Left renal pelvis (tissue), 4 donors: ENCODE measurements around the gene ZSCAN21. TPM values are rescaled to one million over a fixed set of nuclear protein-coding genes. Genes with fewer than 3 reads are reported as not detected.

Source experiments
- DNase-seq, 4 donors: peaks; one replicate each; pipeline ENCODE4 v3.0.0-alpha.2; 2013; ENCODE audit warnings: low read depth in 4 of 4, low spot score in 3 of 4
- polyA plus RNA-seq, 4 donors: library from polyadenylated mRNA; unstranded; fragments of 120-200 nt; gene quantifications; one replicate each; pipeline ENCODE4 v1.2.1, GENCODE V29; 2013; ENCODE audit not compliant: insufficient read length in 4 of 4

ZSCAN21 gene
- polyA plus RNA-seq, 4 donors = 18.1 to 22.8 (median 20.9) TPM

- no peak for DNase-seq
These were observed 22.9 kb downstream of the ZSCAN21 start for GRCh38 chr7:100072462-100072861.

- no peak for DNase-seq
These were observed 25.3 kb downstream of the ZSCAN21 start for GRCh38 chr7:100074841-100075240.

DNA sequence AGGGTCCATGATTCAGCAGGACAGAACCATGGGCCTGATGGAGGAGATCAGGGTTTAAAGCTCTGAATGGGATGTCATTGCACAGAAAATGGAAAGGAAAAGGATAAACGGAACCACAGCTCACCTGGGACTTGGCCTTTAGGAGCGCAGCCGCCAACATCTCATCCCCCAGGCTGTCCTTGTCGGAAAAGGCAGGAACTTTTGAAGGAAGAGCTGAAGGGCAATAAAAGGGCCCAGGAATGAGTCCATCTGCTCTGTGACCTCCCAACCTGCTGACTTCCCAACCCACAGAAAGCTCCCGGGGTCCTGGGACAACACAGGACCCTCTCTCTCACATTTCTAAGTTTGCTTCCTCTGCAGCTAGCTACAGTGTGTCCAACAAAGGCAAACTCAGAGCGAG lies 25.8 kb downstream of the ZSCAN21 start:
- no peak for DNase-seq

DNA sequence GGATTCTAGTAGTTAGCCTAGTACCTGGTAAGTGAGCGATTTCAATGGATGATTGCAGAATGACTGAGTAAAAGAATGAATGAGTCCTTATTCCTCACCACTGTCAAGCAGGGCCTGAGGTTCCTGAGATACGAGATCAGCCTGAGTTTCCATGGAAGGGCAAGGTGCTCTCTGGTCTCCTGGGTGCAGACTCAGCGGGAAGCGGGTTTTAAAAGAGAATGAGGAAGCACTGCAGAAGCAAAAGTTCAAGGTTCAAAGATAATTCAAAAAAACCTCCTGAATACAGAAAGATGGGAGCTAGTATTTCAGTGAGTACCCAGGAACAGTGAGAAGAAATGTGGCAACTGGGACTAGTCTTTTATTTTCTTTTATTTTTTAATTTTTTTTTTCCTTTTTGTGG lies 27.6 kb downstream of the ZSCAN21 start:
- DNase-seq = no peak

- DNase-seq = no peak
These were observed 29.5 kb downstream of the ZSCAN21 start for GRCh38 chr7:100079024-100079560.

GRCh38 chr7:100080907-100081534 lies 31.4 kb downstream of the ZSCAN21 start:
- no peak for DNase-seq

DNA sequence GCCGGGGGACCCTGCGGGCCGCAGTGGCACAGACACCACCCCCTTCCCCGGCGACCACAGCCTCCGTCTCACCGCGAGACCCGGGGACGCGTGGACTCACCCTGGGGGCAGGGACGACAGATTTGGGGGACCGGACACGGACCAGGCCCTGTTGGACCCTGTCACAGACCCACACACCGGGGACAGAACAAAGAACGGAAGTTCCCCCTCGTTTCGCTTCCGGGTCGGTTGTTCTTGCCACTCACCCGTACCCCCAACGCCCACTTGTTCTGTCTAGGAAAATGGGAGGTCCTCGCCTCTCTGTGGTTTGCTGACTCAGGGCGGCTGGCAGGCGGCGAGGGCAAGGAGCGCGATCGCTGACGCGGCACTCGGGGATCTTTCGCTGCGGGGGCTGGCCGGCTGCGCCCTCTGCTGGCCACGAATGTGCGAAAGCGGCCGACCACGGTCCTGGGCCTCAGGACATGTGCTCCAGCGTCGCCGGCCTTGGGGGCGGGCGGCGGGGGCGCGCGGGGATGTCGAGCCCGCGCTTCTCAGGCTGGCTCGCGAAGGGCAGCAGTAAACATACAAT lies 32.0 kb downstream of the ZSCAN21 start, which contains the start of gene ZNF3:
Gene ZNF3 (minus strand): TSS at position 189 of the 568 bp plus-strand sequence. CDS start 4,366 bp downstream, outside the sequence.
- peak; percentile 96 to 99 (median 98) for DNase-seq

DNA sequence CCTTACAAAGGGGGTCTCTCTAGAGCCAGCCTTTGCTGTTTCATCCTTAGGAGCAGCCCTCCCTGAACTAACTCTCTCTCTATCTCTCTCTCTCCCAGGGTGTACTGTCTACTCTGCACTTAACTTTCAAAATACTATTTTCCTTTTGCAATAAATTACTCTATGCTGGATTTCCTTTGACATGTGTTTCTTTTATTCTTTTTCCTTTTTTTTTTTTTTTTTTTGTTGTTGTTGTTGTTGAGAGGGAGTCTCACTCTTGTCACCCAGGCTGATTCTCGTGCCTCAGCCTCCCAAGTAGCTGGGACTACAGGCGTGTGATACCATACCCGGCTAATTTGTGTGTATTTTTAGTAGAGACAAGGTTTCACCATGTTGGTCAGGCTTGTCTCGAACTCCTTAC lies 33.4 kb downstream of the ZSCAN21 start:
- DNase-seq = no peak

DNA sequence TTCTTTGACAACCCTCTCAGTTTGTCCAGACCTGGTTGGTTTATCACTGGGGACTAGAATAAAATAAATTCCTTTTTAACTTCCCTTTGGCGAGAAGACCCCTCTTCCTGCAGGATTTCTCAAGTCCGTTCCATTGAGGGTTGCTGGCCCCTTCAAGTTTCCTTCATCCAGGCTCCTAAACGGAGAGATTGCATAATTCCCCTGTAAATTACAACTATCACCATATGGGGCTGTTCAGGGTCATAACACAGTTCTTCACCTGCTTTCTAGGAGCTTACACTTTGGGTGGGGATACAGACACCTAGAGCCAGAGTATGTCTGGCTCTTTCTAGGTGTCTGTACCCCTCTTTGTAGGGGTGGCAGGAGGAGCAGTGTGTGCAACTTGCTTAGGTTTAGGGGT lies 35.9 kb downstream of the ZSCAN21 start:
- DNase-seq = no peak

- no peak for DNase-seq
These were observed 37.6 kb downstream of the ZSCAN21 start for GRCh38 chr7:100087055-100087750.

DNA sequence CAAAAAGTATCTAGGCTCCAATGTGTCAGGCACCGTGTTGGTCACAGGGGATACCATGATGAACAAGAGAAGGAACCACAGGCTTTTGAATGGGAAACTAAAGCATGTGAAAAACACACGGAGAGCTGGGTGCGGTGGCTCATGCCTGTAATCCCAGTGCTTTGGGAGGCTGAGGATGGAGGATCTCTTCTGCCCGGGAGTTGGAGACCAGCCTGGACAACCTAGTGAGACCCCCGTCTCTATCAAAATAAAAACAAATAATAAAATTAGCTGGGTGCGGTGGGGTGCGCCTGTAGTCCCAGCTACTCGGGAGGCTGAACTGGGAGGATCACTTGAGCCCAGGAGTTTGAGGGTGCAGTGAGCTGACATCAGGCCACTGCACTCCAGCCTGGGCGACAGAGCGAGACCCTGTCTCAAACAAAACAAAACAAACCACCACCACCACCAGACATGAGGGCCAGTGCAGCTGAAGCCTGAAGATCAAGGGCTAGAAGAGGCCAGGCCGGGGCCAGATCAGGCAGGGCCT lies 38.6 kb downstream of the ZSCAN21 start:
- DNase-seq = no peak

DNA sequence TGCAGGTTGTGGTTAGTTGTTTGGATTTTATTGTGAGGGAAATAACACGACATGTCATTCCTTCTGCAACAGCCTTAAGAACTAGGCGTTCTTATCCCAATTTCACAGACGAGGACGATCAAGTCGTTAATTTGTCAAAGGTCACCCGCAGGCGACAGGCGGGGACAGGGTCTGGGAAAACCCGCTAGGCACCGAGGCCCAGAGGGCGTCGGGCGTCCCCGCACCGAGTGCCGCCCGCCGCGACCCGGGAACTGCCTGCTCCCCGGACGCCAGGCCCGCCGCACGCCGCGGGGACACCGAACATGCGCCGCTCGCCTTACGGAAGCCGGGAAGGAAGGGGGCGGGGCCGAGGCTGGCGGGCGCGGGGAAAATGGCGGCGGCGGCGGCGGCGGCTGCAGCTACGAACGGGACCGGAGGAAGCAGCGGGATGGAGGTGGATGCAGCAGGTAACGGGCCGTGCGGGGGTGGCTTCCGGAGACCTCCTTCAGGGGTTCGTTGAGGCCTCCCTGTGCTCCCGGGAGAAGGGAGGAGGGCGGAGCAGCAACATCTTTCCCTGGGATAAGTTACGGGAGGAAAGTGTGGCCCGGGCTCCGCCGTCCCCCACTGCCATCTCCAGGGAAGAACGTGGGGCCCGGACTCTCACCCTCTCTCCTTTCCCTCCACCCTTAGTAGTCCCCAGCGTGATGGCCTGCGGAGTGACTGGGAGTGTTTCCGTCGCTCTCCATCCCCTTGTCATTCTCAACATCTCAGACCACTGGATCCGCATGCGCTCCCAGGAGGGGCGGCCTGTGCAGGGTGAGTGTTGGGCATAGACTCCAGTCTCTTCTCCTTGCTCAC lies 39.3 kb downstream of the ZSCAN21 start, which contains the start of gene COPS6:
Gene COPS6 (plus strand): TSS at position 349 of the 837 bp plus-strand sequence. CDS start 22 bp downstream, at position 371.
- no peak for DNase-seq

- DNase-seq = no peak
These were observed 40.1 kb downstream of the ZSCAN21 start for GRCh38 chr7:100089458-100090196.

DNA sequence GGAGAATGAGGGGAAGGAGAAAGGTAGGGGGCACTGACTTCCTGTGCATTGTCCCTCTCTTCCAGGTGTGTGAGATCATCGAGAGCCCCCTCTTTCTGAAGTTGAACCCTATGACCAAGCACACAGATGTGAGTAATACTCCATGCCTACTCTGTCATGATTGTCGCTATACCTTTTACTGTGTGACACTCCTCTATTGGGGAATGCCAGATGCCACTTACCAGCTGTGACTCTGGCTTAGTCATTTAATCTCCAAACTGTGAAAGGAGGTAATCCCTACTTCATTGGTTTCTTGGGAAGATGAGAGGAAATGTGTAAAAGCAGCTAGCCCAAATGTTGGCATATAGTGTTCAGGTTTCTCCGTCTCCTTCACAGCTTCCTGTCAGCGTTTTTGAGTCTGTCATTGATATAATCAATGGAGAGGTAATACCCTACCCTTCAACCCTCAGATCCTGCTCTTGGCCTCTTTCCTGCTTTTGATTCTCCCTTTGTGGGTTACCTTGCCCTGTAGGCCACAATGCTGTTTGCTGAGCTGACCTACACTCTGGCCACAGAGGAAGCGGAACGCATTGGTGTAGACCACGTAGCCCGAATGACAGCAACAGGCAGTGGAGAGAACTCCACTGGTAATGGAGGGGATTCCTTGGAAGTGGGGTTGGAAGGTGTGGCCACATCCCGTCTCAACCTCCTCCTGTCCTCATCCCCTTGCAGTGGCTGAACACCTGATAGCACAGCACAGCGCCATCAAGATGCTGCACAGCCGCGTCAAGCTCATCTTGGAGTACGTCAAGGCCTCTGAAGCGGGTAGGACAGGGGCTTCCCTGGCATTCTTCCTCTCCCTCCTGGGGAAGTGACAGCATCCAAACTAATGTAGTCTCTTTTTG lies 41.2 kb downstream of the ZSCAN21 start:
- DNase-seq = no peak

DNA sequence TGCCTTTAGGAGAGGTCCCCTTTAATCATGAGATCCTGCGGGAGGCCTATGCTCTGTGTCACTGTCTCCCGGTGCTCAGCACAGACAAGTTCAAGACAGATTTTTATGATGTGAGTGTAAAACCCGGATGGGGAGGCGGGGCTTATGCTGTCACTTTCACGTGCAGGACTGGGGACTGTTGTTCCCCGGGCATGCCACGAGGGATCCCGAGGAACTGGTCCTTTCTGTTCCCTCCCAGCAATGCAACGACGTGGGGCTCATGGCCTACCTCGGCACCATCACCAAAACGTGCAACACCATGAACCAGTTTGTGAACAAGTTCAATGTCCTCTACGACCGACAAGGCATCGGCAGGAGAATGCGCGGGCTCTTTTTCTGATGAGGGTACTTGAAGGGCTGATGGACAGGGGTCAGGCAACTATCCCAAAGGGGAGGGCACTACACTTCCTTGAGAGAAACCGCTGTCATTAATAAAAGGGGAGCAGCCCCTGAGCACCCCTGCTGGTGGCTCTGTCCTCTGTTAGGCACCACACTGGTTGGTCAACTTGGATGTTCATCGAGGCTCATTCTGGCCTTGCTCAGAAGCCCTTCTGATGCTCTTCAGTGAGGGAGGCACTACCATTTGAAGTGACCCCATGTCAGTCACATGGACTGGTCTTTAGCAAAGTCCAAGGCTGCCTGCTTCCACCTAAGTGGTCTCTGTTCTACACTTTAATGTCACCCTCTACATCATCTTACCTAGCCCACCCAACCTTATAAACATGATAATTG lies 42.0 kb downstream of the ZSCAN21 start:
- no peak for DNase-seq

DNA sequence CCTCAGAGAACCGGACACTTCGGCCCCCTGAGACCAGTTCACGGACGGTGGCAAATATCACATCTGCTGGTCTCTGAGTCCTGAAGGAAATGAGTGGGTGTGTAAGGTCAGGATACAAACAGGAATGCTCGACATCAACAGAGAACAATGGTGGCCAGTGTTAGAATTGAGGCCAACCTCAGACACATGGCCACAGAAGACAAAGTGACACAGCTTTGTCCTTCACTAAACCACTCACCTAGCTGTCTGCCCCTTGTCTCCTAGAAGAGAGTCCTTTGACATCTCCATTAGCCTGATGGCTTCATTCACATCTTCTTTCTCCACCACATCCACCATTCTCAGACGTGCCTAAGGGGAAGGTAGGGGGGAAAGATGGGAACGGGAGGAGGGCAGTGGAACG lies 43.5 kb downstream of the ZSCAN21 start:
- DNase-seq = no peak

DNA sequence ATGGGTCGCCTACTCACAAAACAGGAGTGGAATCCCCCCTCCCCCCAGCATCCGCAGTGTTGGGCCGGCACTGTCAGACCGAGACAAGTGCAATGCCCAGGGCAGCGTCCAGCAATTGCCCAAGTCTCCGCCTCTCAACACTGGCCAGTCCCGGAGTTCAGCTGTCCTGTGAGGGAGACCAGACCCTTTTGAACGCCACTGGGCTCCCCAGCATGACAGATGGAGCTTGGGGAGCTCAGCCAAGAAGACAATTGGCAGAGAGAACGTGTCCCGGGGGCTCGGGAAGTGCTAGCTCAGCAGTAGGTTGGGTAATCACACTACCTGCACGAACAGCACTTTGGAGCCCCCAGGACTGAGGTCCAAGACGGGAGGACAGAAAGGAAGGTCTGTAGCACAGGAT lies 43.9 kb downstream of the ZSCAN21 start:
- DNase-seq = no peak

GRCh38 chr7:100093925-100094486 lies 44.4 kb downstream of the ZSCAN21 start:
- no peak for DNase-seq
